Mononuclear cell (primary cell): ENCODE measurements around the gene FAM163A. TPM values are rescaled to one million over a fixed set of nuclear protein-coding genes. Genes with fewer than 3 reads are reported as not detected.
"Not testable (repeated sequence)": the region's sequence is repeated elsewhere in the genome, so short reads cannot be mapped to it uniquely, and the experiment has no call there.

Experiments used
- H3K27me3 ChIP-seq: 2 replicates; pipeline ENCODE4 v1.6.0; 2011; ENCODE audit warnings: low read length, control low read depth; ENCODE audit not compliant: insufficient read depth
- H3K4me1 ChIP-seq: 2 replicates; pipeline ENCODE4 v1.5.1; 2011; ENCODE audit warnings: mild to moderate bottlenecking, low read length, control low read depth; ENCODE audit not compliant: insufficient read depth
- H3K4me3 ChIP-seq: 2 replicates; pipeline ENCODE4 v1.5.1; 2011; ENCODE audit warnings: mild to moderate bottlenecking, low read length, moderate library complexity
- H3K9me3 ChIP-seq: 2 replicates; pipeline ENCODE4 v1.5.1; 2011; ENCODE audit warnings: low read depth, mild to moderate bottlenecking, control low read depth, low read length
- total RNA-seq: library from RNA; depleted of rRNA; stranded (reverse); fragments of >200 nt; gene quantifications from one replicate; pipeline ENCODE4 v1.2.3, GENCODE V29; 2012

The FAM163A gene
- total RNA-seq, 1 donor = 0.21 TPM

DNA sequence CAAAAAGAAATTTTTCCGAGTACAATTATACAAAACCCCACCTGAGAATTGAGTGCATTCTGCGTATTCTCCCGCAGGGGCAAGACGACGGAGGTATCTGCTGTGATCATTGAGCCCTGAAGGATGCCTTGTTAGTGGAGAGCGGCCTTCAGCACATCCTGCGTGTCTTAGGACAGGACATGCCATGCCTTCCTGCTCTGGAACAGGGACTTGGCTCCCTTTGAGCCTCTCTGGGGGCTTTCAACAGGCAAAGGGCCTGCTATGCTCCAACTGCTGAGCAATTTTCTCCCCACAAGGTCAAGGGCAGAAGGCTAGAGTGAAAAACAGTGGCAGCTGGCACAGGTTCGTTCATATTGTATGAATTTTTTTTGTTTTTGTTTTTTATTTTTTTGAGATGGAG lies 82.1 kb downstream of the FAM163A start:
- H3K27me3 ChIP-seq = no peaks in the 10 kb centered on the region
- H3K4me1 ChIP-seq = peaks cover 4% of the 10 kb centered on the region
- H3K4me3 ChIP-seq = no peak overlapping the region
- H3K9me3 ChIP-seq = no peaks in the 10 kb centered on the region

DNA sequence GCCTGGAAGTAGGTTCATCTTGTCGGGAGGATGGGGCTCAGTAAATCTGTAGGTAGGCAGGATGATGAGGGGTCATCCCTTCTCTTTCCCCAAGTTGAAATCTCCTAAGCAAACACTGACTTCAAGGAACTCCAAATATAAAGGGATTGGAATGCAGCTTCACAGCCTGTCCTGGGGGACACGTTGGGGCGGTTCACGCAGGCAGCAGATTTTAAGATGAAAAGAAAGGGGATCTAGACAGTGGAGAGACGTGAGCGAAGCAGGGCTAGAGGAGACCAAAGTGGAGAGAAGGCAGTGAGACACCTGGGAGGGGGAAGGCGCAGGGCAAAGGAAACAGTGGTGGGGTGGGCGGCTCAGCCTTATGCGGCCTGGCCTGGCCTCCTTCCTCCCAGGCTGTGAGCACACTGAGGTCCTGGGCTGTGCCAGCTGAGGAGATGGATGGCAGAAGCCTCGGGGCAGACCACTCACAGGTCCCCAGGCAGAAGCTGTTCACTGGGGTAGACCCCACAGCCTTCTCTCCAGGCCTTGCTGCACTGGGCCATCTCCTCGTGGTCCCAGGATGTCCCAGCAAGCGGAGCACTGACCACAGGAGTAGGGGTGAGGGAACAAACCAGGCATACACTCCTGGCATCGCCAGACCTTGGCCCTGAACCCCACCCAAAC lies 82.8 kb downstream of the FAM163A start:
- H3K4me1 ChIP-seq = peaks cover 4% of the 10 kb centered on the region

DNA sequence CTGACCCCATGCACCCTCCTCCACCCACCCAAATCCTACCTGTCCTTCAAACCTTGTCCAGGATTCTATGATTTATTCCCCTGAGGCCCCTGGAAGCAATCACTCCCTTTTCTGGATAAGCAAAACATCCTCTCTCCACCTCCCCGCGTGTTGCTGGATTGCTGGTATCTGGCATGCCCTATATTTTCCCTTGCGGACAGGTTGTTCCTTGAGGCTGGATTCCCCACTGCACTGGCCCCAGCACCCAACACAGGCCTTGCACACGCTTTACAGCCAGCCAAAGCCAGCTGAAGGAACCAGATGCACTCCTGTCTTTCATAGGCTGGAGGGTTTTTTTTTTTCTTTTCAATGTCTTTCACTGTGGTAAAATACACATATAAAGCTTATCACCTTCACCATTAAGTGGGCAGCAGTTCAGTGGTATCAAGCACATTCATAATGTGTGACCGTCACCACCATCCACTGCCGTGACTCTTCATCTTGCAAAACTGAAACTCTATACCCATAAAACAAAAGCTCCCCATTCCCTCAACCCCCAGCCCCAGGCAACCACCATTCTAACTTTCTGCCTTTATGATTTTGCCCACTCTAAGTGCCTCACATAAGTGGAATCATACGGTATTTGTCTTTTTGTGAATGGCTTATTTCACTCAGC lies 83.7 kb downstream of the FAM163A start:
- peaks cover 11% of the 10 kb centered on the region for H3K4me1 ChIP-seq
- no peaks in the 10 kb centered on the region for H3K9me3 ChIP-seq
- H3K4me3 ChIP-seq = no peak overlapping the region
- H3K27me3 ChIP-seq = no peaks in the 10 kb centered on the region

More for the DNA sequence above, 82.8 kb downstream of the FAM163A start:
- H3K27me3 ChIP-seq = no peaks in the 10 kb centered on the region
- no peak overlapping the region for H3K4me3 ChIP-seq
- no peaks in the 10 kb centered on the region for H3K9me3 ChIP-seq

DNA sequence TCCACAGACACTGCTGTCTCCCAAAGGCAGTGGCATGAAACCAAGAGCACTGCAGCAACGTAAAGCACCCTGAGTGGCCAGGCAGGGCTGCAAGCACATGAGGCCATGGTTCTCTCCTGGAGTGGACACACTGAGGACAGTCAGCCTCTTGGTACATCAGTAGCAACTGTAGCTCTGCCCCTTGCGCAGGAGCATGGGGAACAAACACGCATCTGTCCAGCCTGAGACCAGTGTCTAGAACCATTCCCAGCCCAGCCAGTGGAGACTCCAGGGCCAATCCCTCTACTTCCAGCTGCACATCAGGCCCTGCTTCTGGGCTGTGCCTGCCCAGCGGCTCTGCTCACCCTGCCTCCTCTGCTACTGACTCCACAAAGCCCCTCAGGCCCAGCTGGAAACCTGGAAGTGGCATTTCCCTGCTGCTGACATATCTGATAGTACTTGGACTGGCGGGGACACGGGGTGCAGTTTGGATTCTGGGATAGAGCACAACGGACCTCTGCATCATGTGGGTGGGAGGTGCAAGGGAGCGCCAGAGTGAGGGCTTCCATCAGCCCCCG lies 85.5 kb downstream of the FAM163A start:
- Histone ChIP-seq H3K9me3 (no peaks in the 10 kb centered on the region), H3K4me1 (peaks cover 13% of the 10 kb centered on the region), H3K4me3 (no peak overlapping the region), H3K27me3 (no peaks in the 10 kb centered on the region)

DNA sequence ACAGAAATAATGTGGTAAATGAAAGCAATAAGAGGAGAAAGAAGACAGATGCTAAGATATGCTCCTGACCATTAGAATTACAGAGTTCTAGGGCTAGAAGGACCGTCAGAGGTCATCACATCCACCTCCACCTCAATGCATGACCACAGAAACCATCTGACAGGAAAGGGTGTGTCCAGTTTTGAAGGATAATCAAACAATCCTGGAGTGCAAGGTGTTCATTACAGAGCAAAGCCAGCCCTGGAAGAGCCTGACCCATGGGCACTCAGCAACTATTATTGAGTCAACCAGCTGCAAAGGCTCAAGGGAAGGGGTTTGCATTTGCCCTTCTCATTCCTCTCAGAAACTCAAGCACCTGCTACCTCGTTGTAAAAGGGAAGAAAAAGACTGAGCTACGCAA lies 88.1 kb downstream of the FAM163A start:
- H3K27me3 ChIP-seq = no peaks in the 10 kb centered on the region
- H3K4me3 ChIP-seq = no peak overlapping the region
- H3K4me1 ChIP-seq = peaks cover 9% of the 10 kb centered on the region
- H3K9me3 ChIP-seq = no peaks in the 10 kb centered on the region

DNA sequence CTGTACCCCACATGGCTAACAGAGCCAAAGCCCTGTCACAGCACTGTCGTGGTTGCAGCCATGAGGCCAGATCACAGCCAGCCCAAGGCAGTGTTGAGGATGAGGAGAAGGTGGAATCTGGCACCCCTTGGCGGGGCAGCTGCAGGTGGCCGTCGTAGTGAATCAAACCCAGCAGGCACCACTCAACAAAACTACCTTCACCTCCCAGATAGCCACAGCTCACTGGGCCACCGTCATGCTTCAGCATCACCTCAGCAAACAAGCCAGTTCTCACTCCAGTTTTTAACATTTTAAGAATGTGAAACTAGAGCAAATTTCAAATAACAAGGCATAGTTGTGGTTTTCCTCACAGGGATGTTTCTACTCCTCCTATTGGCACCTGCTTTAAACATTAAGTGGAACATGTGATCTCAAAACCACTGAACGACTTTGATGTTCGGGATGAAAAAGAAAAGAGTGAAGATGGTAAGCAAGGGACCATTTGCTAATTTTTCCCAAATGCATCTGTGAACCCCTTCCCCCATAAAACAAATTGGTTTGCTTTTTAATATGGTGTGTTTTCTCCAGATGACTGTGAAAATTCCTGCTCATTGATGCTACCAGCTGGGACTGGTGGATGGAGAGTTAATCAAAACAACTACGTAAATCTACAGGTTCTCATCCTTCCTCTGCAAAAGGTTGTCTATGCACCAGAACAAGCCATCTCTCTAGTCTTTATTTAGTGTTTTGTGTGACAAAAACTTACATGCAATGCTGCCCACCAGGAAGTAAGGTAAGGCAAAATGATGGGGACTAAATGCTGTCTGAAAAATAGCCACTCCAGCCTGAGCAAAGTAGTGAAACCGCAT lies 89.0 kb downstream of the FAM163A start:
- Histone ChIP-seq H3K27me3 (no peaks in the 10 kb centered on the region), H3K9me3 (no peaks in the 10 kb centered on the region), H3K4me1 (peaks cover 9% of the 10 kb centered on the region), H3K4me3 (no peak overlapping the region)

DNA sequence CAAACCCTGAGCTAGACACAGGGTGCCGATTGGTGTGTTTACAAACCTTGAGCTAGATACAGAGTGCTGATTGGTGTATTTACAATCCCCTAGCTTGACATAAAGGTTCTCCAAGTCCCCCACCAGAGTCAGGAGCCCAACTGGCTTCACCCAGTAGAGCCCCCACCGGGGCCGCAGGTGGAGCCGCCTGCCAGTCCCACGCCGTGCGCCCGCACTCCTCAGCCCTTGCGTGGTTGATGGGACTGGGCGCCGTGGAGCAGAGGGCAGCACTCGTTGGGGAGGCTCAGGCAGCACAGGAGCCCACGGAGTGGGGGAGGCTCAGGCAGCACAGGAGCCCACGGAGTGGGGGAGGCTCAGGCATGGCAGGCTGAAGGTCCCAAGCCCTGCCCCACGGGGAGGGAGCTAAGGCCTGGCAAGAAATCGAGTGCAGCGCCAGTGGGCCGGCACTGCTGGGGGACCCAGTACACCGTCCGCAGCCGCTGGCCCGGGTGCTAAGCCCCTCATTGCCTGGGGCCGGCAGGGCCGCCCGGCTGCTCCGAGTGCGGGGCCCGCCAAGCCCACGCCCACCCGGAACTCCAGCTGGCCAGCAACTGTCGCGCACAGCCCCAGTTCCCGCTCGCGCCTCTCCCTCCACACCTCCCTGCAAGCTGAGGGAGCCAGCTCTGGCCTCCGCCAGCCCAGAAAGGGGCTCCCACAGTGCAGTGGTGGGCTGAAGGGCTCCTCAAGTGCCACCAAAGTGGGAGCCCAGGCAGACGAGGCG lies 93.8 kb downstream of the FAM163A start:
- not testable (repeated sequence) for H3K4me1 ChIP-seq, H3K4me3 ChIP-seq, H3K9me3 ChIP-seq, H3K27me3 ChIP-seq

DNA sequence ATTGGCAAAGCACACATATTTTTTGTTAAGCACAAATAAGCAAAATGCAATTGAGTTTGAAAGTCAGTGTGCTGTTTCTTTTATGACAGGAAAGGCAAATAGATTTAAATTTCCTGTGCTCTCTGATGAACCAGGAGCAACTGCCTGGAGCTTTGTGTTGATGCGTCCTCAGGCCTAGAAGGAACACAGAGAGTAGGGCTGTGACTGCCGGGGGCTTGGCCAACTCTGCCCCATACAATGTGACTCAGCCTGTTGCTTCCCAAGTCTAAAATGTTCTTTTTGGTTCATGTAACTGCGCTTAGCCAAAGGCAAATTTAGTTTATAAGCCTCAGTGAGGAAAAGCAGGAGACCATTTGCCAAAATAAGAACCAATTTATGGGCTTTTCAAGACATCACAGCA lies 97.0 kb downstream of the FAM163A start:
- no peaks in the 10 kb centered on the region for H3K9me3 ChIP-seq

DNA sequence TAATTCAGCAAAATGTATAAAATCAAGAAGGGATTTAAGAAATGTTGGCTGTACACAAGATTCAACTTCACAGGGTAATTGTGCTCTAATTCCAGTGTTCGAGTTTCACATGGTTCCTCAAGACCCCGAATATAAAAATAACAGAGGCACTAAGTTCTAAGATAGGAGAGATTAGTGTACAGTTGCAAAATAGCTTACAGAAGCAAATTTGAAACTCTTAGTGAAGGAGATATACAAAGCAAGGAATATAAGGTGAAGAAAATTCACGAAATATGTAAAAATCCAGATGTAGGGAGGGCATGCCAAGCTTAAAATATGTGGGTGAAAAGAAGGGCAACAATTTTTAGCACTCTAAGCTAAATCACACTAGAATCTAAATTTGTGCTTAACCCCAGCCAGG lies 105.1 kb downstream of the FAM163A start:
- Histone ChIP-seq H3K9me3 (no peaks in the 10 kb centered on the region), H3K4me1 (no peaks in the 10 kb centered on the region), H3K27me3 (no peaks in the 10 kb centered on the region), H3K4me3 (no peak overlapping the region)

More for the DNA sequence above, 97.0 kb downstream of the FAM163A start:
- H3K4me1 ChIP-seq = no peaks in the 10 kb centered on the region
- no peaks in the 10 kb centered on the region for H3K27me3 ChIP-seq
- no peak overlapping the region for H3K4me3 ChIP-seq

DNA sequence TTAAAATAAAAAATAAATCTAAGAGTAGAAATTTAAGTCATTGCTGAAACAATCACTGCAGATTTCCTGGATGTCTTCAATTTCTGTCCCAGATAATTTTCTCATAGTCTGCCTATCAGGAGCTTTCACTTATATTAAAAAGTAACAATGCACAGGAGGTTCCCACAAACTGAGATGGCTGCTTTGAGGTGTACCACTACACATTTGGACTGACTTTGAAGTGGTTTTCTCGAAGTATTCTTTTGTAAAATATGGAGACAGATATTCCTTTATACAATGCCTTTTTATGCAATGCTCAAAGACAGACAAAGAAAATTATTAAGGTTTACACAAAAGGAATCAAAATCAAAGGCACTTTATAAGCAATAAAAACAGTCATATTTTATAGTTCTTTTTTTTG lies 110.0 kb downstream of the FAM163A start:
- H3K4me3 ChIP-seq = no peak overlapping the region
- no peaks in the 10 kb centered on the region for H3K9me3 ChIP-seq
- no peaks in the 10 kb centered on the region for H3K27me3 ChIP-seq
- peaks cover 13% of the 10 kb centered on the region for H3K4me1 ChIP-seq

DNA sequence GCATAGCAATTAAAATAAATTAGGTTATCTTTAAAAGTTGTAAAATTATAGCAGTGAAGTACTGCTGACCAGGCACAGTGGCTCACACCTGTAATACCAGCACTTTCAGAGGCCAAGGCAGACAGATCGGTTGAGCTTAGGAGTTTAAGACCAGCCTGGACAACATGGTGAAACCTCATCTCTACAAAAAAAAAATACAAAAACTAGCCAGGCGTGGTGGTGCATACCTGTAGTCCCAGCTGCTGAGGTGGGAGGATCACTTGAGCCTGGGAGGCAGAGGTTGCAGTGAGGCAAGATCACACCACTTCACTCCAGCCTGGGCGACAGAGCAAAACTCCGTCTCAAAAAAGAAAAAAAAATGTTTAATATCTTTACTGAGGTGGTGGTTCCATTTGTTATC lies 112.7 kb downstream of the FAM163A start:
- H3K9me3 ChIP-seq, H3K27me3 ChIP-seq, H3K4me3 ChIP-seq: not testable (repeated sequence)
- peaks cover 13% of the 10 kb centered on the region for H3K4me1 ChIP-seq

DNA sequence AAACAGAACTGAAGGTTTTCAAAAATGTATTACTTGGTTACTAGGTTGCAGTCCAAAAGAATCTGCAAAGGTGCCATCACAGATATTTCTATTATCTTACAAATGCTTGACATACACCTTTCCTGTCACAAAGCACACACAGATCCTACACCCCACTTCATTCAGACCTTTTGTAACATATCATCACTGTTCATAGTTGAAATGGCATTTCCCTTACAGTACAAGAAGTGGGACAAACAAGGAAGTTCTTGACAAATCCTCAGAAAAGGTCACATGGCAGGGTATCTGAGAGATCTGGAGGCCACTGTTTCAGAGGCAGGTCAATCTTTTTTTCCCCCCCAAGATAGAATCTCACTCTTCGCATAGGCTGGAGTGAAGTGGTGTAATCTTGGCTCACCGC lies 113.2 kb downstream of the FAM163A start:
- H3K27me3 ChIP-seq = no peaks in the 10 kb centered on the region
- H3K4me1 ChIP-seq = peaks cover 13% of the 10 kb centered on the region
- no peaks in the 10 kb centered on the region for H3K9me3 ChIP-seq
- H3K4me3 ChIP-seq = no peak overlapping the region

DNA sequence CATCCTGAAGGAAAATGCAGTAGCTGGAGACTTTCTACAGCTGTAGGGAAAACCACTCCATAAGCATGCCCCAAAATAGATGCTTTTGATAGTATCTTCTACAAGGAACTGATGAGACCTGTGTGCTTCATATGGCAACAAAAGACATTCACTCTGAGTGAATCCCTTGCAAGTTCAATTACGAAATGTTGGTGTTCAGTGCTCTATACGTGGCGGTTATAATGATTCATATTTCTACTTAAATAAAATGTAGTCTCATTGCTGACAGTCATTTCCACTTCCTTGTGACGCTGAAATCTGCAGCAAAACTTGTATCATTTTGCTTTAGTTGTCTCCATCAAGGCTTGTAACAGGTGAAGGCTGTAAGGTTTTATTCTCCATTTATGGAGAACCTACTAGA lies 113.9 kb downstream of the FAM163A start:
- Histone ChIP-seq H3K4me1 (peaks cover 13% of the 10 kb centered on the region), H3K27me3 (no peaks in the 10 kb centered on the region), H3K4me3 (no peak overlapping the region), H3K9me3 (no peaks in the 10 kb centered on the region)

DNA sequence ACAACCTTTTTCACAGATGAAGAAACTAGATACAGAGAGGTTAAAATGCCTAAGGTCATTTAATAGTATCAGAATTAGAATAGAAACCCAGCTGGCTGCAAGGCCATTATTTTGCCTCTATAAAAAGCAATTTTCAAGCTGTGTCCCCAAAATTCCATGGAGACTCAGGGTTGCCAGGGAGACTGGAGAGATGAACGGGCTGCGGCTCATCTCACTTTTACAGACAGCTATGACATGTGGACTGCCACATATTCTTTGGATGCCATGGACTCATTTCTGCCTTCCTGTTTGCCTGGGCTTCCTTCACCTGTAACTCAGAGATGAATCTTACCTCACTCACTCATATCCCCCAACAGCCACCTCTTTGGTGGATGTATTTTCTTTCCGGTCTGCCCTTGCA lies 117.6 kb downstream of the FAM163A start:
- no peak overlapping the region for H3K4me3 ChIP-seq
- H3K4me1 ChIP-seq = peaks cover 13% of the 10 kb centered on the region
- H3K27me3 ChIP-seq = no peaks in the 10 kb centered on the region
- no peaks in the 10 kb centered on the region for H3K9me3 ChIP-seq

DNA sequence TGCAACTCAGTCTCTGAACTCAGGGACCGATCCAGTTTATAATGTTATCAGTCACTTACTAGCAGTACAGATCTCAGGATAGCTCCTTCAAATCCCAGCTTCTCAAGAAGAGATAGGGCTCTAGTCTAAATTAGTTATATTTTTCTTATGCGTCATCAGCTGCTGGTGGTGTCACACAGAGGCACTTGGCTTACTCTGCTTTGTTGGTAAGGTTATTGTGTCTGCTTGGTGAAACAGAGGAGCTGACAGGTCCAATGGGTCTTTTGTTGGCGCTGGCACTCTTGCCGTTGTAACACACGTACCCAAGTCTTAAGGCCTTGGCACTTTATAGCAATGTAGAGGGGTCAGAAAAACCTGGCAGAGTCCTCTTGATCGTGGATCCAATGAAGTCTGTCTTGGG lies 122.3 kb downstream of the FAM163A start:
- Histone ChIP-seq H3K4me3 (no peak overlapping the region), H3K4me1 (no peaks in the 10 kb centered on the region), H3K27me3 (no peaks in the 10 kb centered on the region)

More for the DNA sequence above, 122.3 kb downstream of the FAM163A start:
- no peaks in the 10 kb centered on the region for H3K9me3 ChIP-seq
